Naive thymus-derived CD4-positive, alpha-beta T cell (primary cell): ENCODE data around the gene EMC7. TPM values are rescaled to one million over a fixed set of nuclear protein-coding genes. Genes with fewer than 3 reads are reported as not detected.
A peak's percentile ranks its signal among the peaks of the same experiment; 100 is the strongest.

Experiments used
- ATAC-seq: fragments of 150-1000 bp; cut with Tn5 transposase; 2 replicates; pipeline ENCODE4 v1.10.0; 2021; ENCODE audit warnings: mild to moderate bottlenecking, moderate library complexity
- CTCF ChIA-PET: fragments of 350-600 bp; sonication (Branson Sonifier 250); formaldehyde crosslinking; loops from one replicate; lab custom pipeline; 2021; ENCODE audit warnings: antibody characterized with exemption; lab: Charles Lee
- POLR2A ChIA-PET: fragments of 350-600 bp; sonication (Branson Sonifier 250); formaldehyde crosslinking; loops from one replicate; lab custom pipeline; 2021; ENCODE audit warnings: antibody characterized with exemption, inconsistent platforms; lab: Charles Lee
- DNase-seq, 9 donors: peaks; one replicate each; pipeline versions ENCODE4 v3.0.0 to v3.0.0-alpha.2; 2020 to 2022; ENCODE audit warnings: mixed read lengths in 1 of 9
- H3K27ac ChIP-seq: one replicate; pipeline ENCODE4 v1.7.0; 2013; ENCODE audit warnings: mild to moderate bottlenecking, low read depth, low read length, moderate library complexity
- H3K27me3 ChIP-seq, 2 donors: one replicate each; pipeline ENCODE4 v1.7.0; 2013; ENCODE audit warnings: low read length in 2 of 2, mild to moderate bottlenecking in 2 of 2, moderate library complexity in 2 of 2; ENCODE audit not compliant: control insufficient read depth in 2 of 2, insufficient read depth in 2 of 2
- H3K36me3 ChIP-seq, 3 experiments: 1 replicate in 2 of 3; 2 replicates in 1 of 3; pipeline ENCODE4 v1.7.0; 2013; ENCODE audit warnings: low read length in 3 of 3, mild to moderate bottlenecking in 3 of 3, moderate library complexity in 1 of 3; ENCODE audit not compliant: insufficient read depth in 3 of 3, control insufficient read depth in 2 of 3
- H3K4me1 ChIP-seq, 2 donors: one replicate each; pipeline ENCODE4 v1.7.0; 2013; ENCODE audit warnings: low read length in 2 of 2, mild to moderate bottlenecking in 2 of 2, moderate library complexity in 1 of 2; ENCODE audit not compliant: control insufficient read depth in 2 of 2, insufficient read depth in 2 of 2
- H3K4me3 ChIP-seq: 2 replicates; pipeline ENCODE4 v1.7.0; 2013; ENCODE audit warnings: mild to moderate bottlenecking, low read length
- H3K9me3 ChIP-seq, 3 experiments: 1 replicate in 2 of 3; 2 replicates in 1 of 3; pipeline ENCODE4 v1.7.0; 2013; ENCODE audit warnings: low read length in 3 of 3; ENCODE audit not compliant: control insufficient read depth in 2 of 3
- H3K27ac Mint-ChIP-seq, 9 donors: one replicate each; pipeline ENCODE4 v1.8.0; 2020 to 2022; ENCODE audit warnings: mixed read lengths in 9 of 9, mild to moderate bottlenecking in 8 of 9, moderate library complexity in 5 of 9, inconsistent platforms in 2 of 9
- H3K27me3 Mint-ChIP-seq, 5 donors: one replicate each; pipeline ENCODE4 v1.8.0; 2021 to 2022; ENCODE audit warnings: mixed read lengths in 5 of 5, mild to moderate bottlenecking in 1 of 5
- H3K36me3 Mint-ChIP-seq, 5 donors: one replicate each; pipeline ENCODE4 v1.8.0; 2020 to 2022; ENCODE audit warnings: mixed read lengths in 5 of 5, mild to moderate bottlenecking in 3 of 5, inconsistent platforms in 1 of 5
- H3K4me1 Mint-ChIP-seq, 7 donors: one replicate each; pipeline ENCODE4 v1.8.0; 2020 to 2022; ENCODE audit warnings: mixed read lengths in 7 of 7, mild to moderate bottlenecking in 3 of 7, inconsistent platforms in 1 of 7
- H3K4me3 Mint-ChIP-seq, 10 donors: one replicate each; pipeline ENCODE4 v1.8.0; 2020 to 2022; ENCODE audit warnings: mild to moderate bottlenecking in 10 of 10, mixed read lengths in 10 of 10, moderate library complexity in 6 of 10, inconsistent platforms in 2 of 10
- H3K9me3 Mint-ChIP-seq, 11 donors: one replicate each; pipeline ENCODE4 v1.8.0; 2020 to 2022; ENCODE audit warnings: mixed read lengths in 11 of 11, mild to moderate bottlenecking in 4 of 11, inconsistent platforms in 1 of 11, moderate library complexity in 1 of 11
- intact Hi-C, 2 donors: fragments of 100-400 bp; cut with micrococcal nuclease; formaldehyde crosslinking; loops; one replicate each; pipeline ENCODE4 v1.15.1; 2023
- polyA plus RNA-seq, 2 donors: library from polyadenylated mRNA; unstranded; fragments of 300-500 nt; fragmentation: Illumina TruSeq; gene quantifications; one replicate each; pipeline ENCODE4 v1.2.3, GENCODE V29; 2021
- total RNA-seq, 6 experiments: library from RNA in 5 of 6; stranded (reverse) in 5 of 6; gene quantifications; 1 replicate in 5 of 6; 2 replicates in 1 of 6; pipeline ENCODE4 v1.2.3 and lab custom pipeline; 2021 to 2026

The EMC7 gene
- total and polyA plus RNA-seq, 7 experiments from 2014 or later: 30.1 to 112 (median 39.5) TPM

GRCh38 chr15:34046471-34047145 is 55.1 kb downstream of the EMC7 start:
- Mint-ChIP-seq H3K4me1 (peaks cover 0 to 6% (median 0%) of the 10 kb centered on the region in 7 donors), H3K9me3 (peaks cover 0 to 31% (median 22%) of the 10 kb centered on the region in 11 donors), H3K27ac (no peak overlapping the region), H3K36me3 (peaks cover 15 to 24% (median 20%) of the 10 kb centered on the region in 5 donors), H3K4me3 (no peak overlapping the region), H3K27me3 (peaks cover 0 to 9% (median 6%) of the 10 kb centered on the region in 5 donors)
- Histone ChIP-seq H3K4me3 (no peak overlapping the region), H3K27me3 (no peaks in the 10 kb centered on the region), H3K36me3 (no peaks in the 10 kb centered on the region), H3K4me1 (no peaks in the 10 kb centered on the region), H3K9me3 (peaks cover 0 to 4% (median 0%) of the 10 kb centered on the region in 3 experiments), H3K27ac (no peak overlapping the region)
- intact Hi-C loops: no loop called here
- ChIA-PET CTCF (no interaction called here), POLR2A (no interaction called here)
- DNase-seq: no peak
- no peak for ATAC-seq

- intact Hi-C loops: no loop called here
- CTCF ChIA-PET: no interaction called here
Measured at GRCh38 chr15:34043813-34044212, 57.8 kb downstream of the EMC7 start.

GRCh38 chr15:34043391-34043790 is 58.3 kb downstream of the EMC7 start:
- H3K36me3 Mint-ChIP-seq: no peaks in the 10 kb centered on the region
- H3K4me1 Mint-ChIP-seq: peaks cover 11 to 20% (median 12%) of the 10 kb centered on the region in 7 donors
- H3K27ac ChIP-seq: no peak overlapping the region
- CTCF ChIA-PET: interaction anchor here (0.6 kb wide), 1 partner anchor 320 kb away, joined by 5 read pairs; no protein-coding TSS in a partner anchor
- no peaks in the 10 kb centered on the region for H3K27me3 ChIP-seq
- ATAC-seq (no peak), DNase-seq (no peak)
- H3K36me3 ChIP-seq: no peaks in the 10 kb centered on the region
- no peaks in the 10 kb centered on the region for H3K9me3 ChIP-seq
- H3K4me1 ChIP-seq: peaks cover 8 to 10% of the 10 kb centered on the region in 2 donors
- no peak overlapping the region for H3K4me3 ChIP-seq
- POLR2A ChIA-PET: no interaction called here
- H3K27me3 Mint-ChIP-seq: no peaks in the 10 kb centered on the region
- intact Hi-C loops: no loop called here
- H3K9me3 Mint-ChIP-seq: no peaks in the 10 kb centered on the region
- H3K27ac Mint-ChIP-seq: no peak overlapping the region
- no peak overlapping the region for H3K4me3 Mint-ChIP-seq

More at GRCh38 chr15:34043813-34044212, 57.8 kb downstream of the EMC7 start:
- H3K4me3 ChIP-seq: no peak overlapping the region
- Mint-ChIP-seq H3K27ac (peak overlapping the region in 1 of 9 donors; percentile 8), H3K4me3 (no peak overlapping the region), H3K4me1 (peaks cover 11 to 20% (median 12%) of the 10 kb centered on the region in 7 donors), H3K9me3 (peaks cover 0 to 3% (median 0%) of the 10 kb centered on the region in 11 donors), H3K27me3 (no peaks in the 10 kb centered on the region), H3K36me3 (peaks cover 0 to 2% (median 0%) of the 10 kb centered on the region in 5 donors)
- no peaks in the 10 kb centered on the region for H3K9me3 ChIP-seq
- H3K27ac ChIP-seq: no peak overlapping the region
- H3K27me3 ChIP-seq: no peaks in the 10 kb centered on the region
- no peaks in the 10 kb centered on the region for H3K36me3 ChIP-seq
- POLR2A ChIA-PET: no interaction called here
- DNase-seq (no peak), ATAC-seq (no peak)
- peaks cover 8 to 10% of the 10 kb centered on the region in 2 donors for H3K4me1 ChIP-seq

- H3K27ac ChIP-seq: peak overlapping the region; percentile 80
- DNase-seq (no peak), ATAC-seq (no peak)
- Mint-ChIP-seq H3K36me3 (no peaks in the 10 kb centered on the region), H3K9me3 (peaks cover 0 to 1% (median 0%) of the 10 kb centered on the region in 11 donors), H3K4me3 (peak overlapping the region; percentile 75 to 97 (median 88)), H3K27ac (peak overlapping the region; percentile 71 to 94 (median 84)), H3K27me3 (no peaks in the 10 kb centered on the region), H3K4me1 (peaks cover 12 to 28% (median 23%) of the 10 kb centered on the region in 7 donors)
- ChIA-PET POLR2A (interaction anchor here (0.7 to 2.2 kb wide), 7 partner anchors 12 to 948 kb away, joined by 3 to 6 read pairs (median 4); partner anchors contain the start of genes EMC7, PGBD4 and ZNF770), CTCF (interaction anchor here (0.6 kb wide), 1 partner anchor 173 kb away, joined by 3 read pairs; no protein-coding TSS in a partner anchor)
- H3K4me3 ChIP-seq: peak overlapping the region; percentile 46
- no peaks in the 10 kb centered on the region for H3K27me3 ChIP-seq
- H3K9me3 ChIP-seq: no peaks in the 10 kb centered on the region
- H3K36me3 ChIP-seq: peaks cover 0 to 3% (median 0%) of the 10 kb centered on the region in 3 experiments
- intact Hi-C loops: loop anchor here (1.0 to 10.0 kb wide), 9 partner anchors 21 to 1508 kb away; partner anchors contain the start of genes KATNBL1 (in 2 of the 2), AQR (in 1 of the 2), DPH6 (in 1 of the 2) and FMN1 (in 1 of the 2)
- H3K4me1 ChIP-seq: peaks cover 8 to 14% of the 10 kb centered on the region in 2 donors
Measured at GRCh38 chr15:34039790-34040113, 61.9 kb downstream of the EMC7 start.

GRCh38 chr15:34038871-34039789 is 62.5 kb downstream of the EMC7 start, which contains the start of gene AVEN:
TSS of gene AVEN (minus strand) at chr15:34039204. CDS start at chr15:34039046, 158 bp downstream.
- no peaks in the 10 kb centered on the region for H3K9me3 ChIP-seq
- H3K27me3 Mint-ChIP-seq: no peaks in the 10 kb centered on the region
- H3K4me3 Mint-ChIP-seq: peak within 1 kb of the TSS; percentile 80 to 97 (median 94)
- H3K4me1 Mint-ChIP-seq: peaks cover 12 to 28% (median 23%) of the 10 kb centered on the region in 7 donors
- peaks cover 0 to 3% (median 0%) of the 10 kb centered on the region in 3 experiments for H3K36me3 ChIP-seq
- peaks cover 8 to 14% of the 10 kb centered on the region in 2 donors for H3K4me1 ChIP-seq
- peaks cover 0 to 1% (median 0%) of the 10 kb centered on the region in 11 donors for H3K9me3 Mint-ChIP-seq
- no peaks in the 10 kb centered on the region for H3K27me3 ChIP-seq
- CTCF ChIA-PET: interaction anchor here (0.6 kb wide), 1 partner anchor 174 kb away, joined by 3 read pairs; no protein-coding TSS in a partner anchor
- H3K4me3 ChIP-seq: peak within 1 kb of the TSS; percentile 100
- intact Hi-C loops: loop anchor here (1.0 to 10.0 kb wide), 13 partner anchors 20 to 1508 kb away; partner anchors contain the start of genes EMC7 (in 2 of the 2), KATNBL1 (in 2 of the 2), LPCAT4 (in 2 of the 2) and AQR (in 1 of the 2)
- ATAC-seq (peak; percentile 76), DNase-seq (peak; percentile 39 to 73 (median 62))
- POLR2A ChIA-PET: interaction anchor here (0.9 to 2.2 kb wide), 9 partner anchors 9 to 949 kb away, joined by 3 to 7 read pairs (median 4); partner anchors contain the start of genes EMC7, LPCAT4, PGBD4 and ZNF770
- peak within 1 kb of the TSS; percentile 88 to 96 (median 94) for H3K27ac Mint-ChIP-seq
- H3K27ac ChIP-seq: peak within 1 kb of the TSS; percentile 80
- H3K36me3 Mint-ChIP-seq: no peaks in the 10 kb centered on the region
